T-helper 17 cell (primary cell): Measurements from ENCODE around the gene MAGED4. TPM values are rescaled to one million over a fixed set of nuclear protein-coding genes. Genes with fewer than 3 reads are reported as not detected.

ENCODE experiments used
- ATAC-seq: fragments of 150-1000 bp; cut with Tn5 transposase; 2 replicates; pipeline ENCODE4 v1.10.0; 2021; ENCODE audit warnings: mild to moderate bottlenecking, moderate library complexity
- DNase-seq, 3 donors: peaks; one replicate each; pipeline versions ENCODE4 v3.0.0 to v3.0.0-alpha.2; 2020 to 2021
- H3K9me3 ChIP-seq: one replicate; pipeline ENCODE4 v1.7.0; 2013; ENCODE audit warnings: low read length, mild to moderate bottlenecking; ENCODE audit not compliant: control insufficient read depth, poor library complexity, severe bottlenecking
- H3K27ac Mint-ChIP-seq: one replicate; pipeline ENCODE4 v1.8.0; 2022; ENCODE audit warnings: mild to moderate bottlenecking, moderate library complexity, mixed read lengths
- H3K27me3 Mint-ChIP-seq: one replicate; pipeline ENCODE4 v1.8.0; 2022; ENCODE audit warnings: mixed read lengths
- H3K36me3 Mint-ChIP-seq: one replicate; pipeline ENCODE4 v1.8.0; 2022; ENCODE audit warnings: low read depth, mixed read lengths
- H3K4me1 Mint-ChIP-seq: one replicate; pipeline ENCODE4 v1.8.0; 2022; ENCODE audit warnings: mild to moderate bottlenecking, mixed read lengths
- H3K4me3 Mint-ChIP-seq: one replicate; pipeline ENCODE4 v1.8.0; 2022; ENCODE audit warnings: mild to moderate bottlenecking, moderate library complexity, mixed read lengths
- total RNA-seq, 4 donors: library from RNA in 2 of 4; stranded (reverse) in 2 of 4; gene quantifications; one replicate each; pipeline ENCODE4 v1.2.3 and lab custom pipeline; 2022 to 2026

The MAGED4 gene
- total RNA-seq, 2 donors from 2014 or later, result 2.9 to 3.0 TPM

DNA sequence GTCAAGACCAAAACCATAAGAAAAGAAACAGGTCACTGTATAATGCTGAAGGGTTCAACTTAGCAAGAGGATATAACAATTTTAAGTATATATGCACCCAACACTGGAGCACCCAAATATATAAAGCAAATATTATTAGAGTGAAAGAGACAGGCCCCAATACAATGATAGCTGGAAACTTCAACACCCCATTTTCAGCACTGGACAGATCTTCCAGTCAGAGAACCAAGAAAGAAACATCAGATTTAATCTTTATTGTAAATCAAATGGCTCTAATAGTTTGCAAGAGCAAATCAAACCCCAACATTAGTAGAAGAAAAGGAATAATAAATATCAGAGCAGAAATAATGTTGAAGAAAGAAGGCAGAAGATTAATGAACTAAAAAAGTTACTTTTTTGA is 36.2 kb downstream of the MAGED4 start:
- Mint-ChIP-seq H3K36me3 (no peaks in the 10 kb centered on the region), H3K4me1 (no peaks in the 10 kb centered on the region), H3K4me3 (no peak overlapping the region), H3K27ac (no peak overlapping the region), H3K27me3 (peaks cover 6% of the 10 kb centered on the region)
- ATAC-seq (no peak), DNase-seq (no peak)
- H3K9me3 ChIP-seq, result peaks cover 3% of the 10 kb centered on the region

Other genes with a start within 250 kb of the MAGED4 start
- 1 to 10 TPM; 5.4 to 5.5 TPM for gene MAGED4B, start 115.7 kb upstream of the MAGED4 start, total RNA-seq
- gene XAGE2, start 184.1 kb downstream of the MAGED4 start, total RNA-seq, result not detected